Stimulated activated CD4-positive, alpha-beta T cell treated with anti-CD3 and anti-CD28 coated beads, Interleukin-1b, Interleukin-23, amount 100 ng/mL, for 24 hours (primary cell): ENCODE results near the gene SARM1.
A peak's percentile ranks its signal among the peaks of the same experiment; 100 is the strongest.

Experiments used
- DNase-seq, 4 experiments: peaks; one replicate each; pipeline ENCODE4 v3.0.0-alpha.2; 2020; ENCODE audit warnings: low read depth in 4 of 4, low spot score in 1 of 4

The SARM1 gene

DNA sequence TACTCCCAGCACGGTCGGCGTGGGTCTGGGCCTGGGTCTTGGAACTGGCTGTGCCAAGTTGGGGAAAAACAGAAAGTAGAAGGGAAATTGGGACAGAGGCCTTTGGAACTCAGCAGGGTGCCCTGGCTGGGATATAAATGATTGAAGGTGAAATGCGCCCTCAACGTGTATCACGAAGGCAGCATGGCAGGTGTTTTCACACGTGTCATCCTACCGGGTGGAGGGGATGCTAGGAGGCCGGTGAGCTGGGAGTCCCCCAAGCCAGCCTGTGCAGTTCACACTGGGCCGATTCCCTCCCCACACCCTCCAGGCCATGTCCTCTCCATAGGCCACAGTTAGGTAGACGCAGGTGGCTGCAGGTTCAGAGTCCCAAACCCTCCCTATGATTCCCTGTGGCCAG, 30.0 kb upstream of the SARM1 start:
- no peak for DNase-seq

DNA sequence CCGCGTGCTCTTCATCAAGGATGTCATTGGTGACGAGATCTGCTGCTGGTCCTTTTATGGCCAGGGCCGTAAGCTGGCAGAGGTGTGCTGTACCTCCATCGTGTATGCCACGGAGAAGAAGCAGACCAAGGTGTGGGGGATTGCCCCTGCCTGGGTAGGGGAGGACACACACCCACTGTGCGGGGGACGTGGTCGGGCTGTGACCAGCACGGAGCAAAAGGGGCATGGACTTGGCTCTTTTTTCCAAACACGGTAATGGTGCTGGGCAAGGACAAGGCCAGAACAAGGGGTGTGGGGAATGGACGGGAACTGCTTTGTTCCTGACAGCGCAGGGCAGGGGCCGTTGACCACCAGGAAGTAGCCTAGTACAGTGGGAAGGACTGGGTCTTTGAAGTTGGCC, 29.2 kb upstream of the SARM1 start:
- no peak for DNase-seq

DNA sequence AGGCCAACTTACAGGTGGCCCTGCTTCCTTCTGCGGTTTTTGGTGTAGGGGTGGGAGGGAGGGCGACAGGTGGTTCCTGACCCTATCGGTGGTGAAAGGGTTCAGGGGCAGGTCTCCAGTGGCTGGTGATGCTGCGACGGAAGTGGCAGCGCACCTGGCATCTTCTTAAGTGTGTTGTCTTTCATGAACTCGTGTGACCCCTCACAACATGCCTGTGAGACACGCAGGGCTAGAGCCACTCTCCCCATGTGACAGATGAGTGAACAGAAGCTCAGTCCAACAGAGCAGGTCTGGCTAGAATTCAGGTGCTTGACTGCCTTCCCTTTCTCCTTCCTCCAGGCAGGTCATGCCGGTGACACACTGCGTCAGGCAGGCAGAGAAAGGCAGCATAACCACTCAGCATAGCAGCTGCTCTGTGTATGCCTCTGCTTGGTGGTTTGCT, 28.0 kb upstream of the SARM1 start:
- no peak for DNase-seq

DNA sequence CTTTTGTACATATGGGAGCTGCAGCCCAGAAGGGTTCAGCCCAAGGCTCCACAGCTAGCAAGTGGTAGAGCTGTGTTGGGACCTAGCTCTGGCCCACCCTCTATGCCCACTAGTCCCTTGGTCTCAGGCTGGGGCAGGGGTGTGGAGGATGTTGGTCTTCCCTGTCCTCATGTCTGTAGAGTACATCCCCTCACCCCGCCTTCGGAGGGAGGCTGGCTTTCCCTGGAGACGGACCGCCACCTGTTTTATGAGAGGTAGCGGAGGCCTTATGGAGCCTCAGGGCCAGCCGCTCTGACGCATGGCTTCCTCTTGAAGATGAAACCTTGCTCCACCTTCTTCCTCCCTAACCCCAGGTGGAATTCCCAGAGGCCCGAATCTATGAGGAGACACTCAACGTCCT, 27.5 kb upstream of the SARM1 start:
- no peak for DNase-seq

DNA sequence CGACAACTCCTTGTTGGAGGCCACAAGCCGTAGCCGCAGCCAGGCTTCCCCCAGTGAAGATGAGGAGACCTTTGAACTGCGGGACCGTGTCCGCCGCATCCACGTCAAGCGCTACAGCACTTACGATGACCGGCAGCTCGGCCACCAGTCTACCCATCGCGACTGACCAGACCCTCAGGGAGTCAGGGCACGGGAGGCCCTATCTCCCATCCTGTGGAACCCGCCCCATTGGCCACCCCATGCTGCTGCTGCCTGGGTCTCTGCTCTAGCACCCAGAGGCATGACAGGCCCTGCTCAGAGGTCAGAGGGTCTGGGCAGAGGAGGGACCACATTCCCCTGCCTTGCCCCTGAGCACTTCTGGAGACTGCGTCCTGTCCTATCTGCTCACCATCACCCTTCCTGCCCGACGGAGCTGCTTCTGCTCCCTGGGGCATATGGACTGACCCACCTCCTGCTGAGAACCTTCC, 27.0 kb upstream of the SARM1 start:
- DNase-seq, result no peak

DNA sequence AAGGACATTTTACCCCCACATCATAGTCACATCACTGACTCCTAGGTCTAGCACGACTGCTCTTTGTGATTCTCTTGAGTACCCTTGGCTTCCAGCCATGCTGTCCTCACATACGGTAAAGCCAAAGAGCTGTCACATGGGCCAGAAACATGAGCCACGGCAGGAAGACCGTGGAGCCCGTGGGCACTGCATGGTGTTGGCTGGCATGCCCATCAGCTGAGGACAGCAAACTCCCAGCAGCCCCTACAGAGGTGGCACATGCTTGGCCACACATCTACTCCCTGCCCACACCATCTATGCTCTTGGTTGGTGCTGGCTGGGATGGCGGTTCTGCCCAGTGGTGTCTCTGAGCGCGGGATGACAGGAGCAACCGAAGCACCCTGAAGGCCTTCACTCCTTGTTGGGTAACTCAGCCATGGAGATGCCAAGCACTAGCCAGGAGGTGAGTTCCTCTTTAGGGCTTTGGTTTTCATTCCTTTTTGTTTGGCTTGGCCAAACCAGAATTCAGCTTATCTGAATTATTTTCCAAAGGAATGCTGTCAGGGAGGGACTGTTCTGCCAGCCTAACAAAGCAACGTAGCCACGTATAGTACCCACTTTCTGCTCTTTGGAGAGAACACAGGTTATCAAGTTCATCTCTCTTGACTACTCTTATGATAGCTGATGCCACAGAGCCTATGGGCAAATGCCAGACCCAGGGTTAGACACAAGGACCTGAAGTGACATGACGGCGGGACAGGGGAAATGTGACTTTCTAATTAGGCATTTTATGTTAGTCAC, 25.9 kb upstream of the SARM1 start:
- DNase-seq, result no peak

DNA sequence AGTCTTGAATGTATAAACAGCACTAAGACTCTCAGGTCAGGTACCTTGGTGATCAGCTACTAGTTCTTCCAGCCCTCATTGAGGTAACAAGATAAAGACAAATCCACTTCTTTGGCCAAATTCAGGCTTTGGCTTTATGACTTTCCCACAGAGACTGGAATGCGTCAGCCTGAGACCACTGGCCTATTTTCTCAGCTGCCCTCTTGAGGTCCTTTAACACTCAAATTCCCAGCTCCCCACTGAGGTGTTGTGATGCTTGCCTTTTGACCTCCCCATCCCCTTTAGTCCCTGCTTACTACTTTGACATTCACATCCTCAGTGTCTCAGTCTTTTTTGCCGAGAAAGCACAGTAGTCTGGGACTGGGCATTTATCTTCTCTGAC, 25.3 kb upstream of the SARM1 start:
- DNase-seq, result no peak

DNA sequence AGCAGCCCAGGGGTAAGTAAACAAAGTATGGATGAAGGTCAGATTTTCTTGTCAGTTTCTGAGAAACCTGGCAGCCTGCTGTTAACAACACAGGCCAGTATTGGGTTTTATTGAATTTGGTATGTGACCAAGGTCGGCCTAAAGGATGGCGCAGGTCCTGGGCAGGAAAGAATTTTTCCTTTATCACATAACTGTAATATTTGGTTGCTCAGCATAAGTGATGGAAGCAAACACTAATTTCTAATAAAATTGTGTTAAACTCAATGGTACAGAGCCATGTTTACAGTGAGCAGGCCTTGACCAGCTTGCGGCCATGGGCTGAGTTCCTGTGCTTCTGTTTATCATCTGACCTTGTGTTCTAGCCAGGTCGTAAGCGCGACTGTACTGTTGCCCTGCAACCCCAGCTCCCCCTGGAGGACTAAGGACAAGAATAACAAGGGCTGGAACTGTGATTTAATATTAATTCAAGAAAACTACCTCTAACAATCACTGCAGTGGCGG, 24.7 kb upstream of the SARM1 start:
- DNase-seq, result no peak

DNA sequence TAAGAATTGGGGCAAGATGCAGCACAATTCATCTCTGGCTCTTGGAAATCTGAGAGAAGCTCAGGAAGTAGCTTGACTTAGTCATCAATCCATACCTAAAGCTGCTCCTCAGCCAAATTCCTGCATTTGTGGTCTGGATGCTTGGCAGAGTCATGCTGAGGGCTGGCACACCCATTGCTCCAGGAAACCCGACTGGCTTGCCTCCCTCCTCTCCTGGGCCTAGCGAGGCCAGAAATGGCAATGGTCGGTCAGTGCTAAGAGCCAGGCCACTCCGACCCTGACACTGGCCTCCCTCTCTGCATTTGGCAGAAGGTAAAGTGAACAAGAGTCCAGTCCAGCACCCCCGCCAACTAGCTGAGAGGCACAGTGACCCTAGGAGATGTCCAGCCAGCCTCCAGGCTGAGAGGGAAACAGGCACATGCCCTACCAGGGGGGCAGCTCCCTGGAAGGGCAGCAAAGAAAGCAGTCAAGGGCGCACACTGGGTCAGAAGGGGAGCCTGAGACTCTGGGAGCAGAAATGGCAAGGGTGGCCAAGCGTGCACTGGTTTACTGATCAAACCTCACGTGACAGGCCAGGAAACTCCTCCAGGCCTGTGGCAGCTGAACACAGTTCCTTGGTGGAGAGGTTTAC, 24.1 kb upstream of the SARM1 start:
- no peak for DNase-seq

DNA sequence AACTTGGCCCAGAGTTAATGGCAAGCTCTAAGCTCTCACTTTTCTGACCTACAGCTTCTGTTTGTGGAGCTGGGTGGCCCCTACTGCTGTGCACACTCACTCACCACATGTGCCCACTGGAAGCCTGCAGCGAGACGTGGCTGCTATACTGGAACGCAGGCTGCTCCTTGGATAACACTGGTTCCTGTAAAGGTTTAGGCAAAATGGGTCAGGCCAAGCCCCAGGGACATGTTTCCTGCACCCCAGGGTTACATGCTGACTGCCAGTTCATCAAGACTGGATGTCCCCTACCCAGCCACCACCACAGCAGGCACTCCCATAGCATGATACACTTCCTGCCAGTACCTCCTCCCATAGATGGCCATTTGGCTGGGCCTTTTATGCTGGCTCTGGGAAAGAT, 22.5 kb upstream of the SARM1 start:
- DNase-seq, result no peak

DNA sequence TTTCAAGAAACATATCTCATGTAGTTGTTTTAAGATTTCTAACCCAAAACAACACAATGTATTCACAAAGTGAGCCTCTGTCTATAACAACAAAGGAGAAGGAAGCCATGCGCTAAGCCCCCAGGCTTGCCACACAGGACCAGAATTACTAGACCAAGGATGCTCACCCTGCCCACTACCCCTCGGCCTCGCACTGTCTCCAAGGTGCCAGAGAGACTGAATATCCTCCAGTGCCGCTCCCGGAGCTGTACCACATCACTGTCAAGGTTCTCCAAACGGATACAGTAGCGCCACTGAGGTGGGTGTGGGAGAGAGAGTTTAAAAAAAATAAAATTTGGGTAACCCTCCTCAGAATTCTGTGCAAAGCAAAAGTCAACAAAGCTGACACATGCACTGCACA, 21.2 kb upstream of the SARM1 start:
- DNase-seq, result no peak

DNA sequence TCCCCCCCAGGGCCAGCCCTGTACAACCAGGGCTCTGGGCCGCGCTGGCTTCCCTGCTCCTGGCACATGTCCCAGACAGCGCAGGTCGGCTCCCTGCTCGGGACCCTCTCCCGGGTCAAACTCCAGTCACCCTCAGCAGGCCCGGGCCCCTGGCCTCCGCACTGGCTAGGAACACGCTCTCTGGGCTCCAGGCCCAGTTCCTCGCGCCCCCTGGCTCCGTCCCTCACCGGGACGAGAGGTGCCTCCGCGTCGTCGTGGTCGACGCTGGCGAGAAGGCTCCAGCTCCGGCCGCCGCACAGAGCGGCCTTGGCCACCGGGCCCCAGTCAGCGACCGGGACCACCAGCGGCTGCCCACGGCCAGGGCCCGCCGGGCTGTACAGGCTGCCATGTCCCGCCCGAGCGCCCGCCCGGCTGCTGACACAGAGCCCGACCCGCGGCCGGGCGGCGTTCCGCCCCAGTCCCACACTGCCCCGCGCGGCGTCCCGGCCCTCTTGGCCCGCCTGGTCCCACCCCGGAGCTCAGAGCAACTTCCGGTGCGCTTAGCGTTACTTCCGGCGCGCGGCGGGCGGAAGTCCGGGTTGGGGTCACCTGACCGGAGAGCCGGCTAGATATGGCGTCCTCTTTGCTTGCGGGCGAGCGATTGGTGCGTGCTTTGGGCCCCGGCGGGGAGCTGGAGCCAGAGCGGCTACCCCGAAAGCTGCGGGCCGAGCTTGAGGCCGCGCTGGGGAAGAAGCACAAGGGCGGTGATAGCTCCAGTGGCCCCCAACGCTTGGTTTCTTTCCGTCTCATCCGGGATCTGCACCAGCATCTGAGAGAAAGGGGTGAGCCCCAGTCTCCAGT, 14.2 kb upstream of the SARM1 start, which contains the start of gene POLDIP2:
Gene POLDIP2 (minus strand): TSS at position 467 of the 840 bp plus-strand sequence. CDS start 79 bp downstream, at position 388.
- peak; percentile 86 to 92 (median 90) for DNase-seq

DNA sequence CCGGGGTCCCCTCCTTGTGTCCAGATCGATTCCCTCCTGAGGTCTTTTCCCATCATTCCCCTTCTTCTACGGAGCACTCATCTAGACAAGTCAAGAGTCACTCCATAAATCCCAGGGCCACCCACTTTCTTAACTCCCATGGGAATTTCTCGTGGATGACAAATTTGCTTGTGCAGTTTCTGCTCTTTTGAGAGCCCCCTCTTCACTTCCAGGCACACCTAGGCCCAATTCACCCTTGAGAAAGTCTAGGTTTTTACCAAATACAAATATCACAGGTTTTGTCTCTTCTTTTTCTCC, 13.6 kb upstream of the SARM1 start:
- no peak for DNase-seq

DNA sequence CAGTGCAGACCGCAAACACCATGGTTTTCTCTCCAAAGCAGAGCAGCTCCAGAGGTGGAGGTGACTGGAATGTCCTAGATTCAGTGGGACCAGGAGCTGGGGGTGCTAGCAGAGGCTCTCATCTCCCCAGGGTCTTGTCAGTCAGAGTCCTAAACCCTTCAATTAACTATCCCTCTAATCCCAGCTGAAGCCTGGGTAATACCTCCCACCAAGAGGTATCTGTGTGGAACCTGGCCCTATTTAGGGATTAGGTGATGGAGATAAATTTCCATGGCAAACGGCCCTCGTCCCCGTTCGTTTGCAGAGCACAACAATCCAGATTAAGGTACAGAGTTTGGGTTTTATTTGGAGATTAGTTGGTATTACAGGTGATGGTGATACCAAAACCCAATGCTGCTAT, 8.3 kb upstream of the SARM1 start:
- no peak for DNase-seq

DNA sequence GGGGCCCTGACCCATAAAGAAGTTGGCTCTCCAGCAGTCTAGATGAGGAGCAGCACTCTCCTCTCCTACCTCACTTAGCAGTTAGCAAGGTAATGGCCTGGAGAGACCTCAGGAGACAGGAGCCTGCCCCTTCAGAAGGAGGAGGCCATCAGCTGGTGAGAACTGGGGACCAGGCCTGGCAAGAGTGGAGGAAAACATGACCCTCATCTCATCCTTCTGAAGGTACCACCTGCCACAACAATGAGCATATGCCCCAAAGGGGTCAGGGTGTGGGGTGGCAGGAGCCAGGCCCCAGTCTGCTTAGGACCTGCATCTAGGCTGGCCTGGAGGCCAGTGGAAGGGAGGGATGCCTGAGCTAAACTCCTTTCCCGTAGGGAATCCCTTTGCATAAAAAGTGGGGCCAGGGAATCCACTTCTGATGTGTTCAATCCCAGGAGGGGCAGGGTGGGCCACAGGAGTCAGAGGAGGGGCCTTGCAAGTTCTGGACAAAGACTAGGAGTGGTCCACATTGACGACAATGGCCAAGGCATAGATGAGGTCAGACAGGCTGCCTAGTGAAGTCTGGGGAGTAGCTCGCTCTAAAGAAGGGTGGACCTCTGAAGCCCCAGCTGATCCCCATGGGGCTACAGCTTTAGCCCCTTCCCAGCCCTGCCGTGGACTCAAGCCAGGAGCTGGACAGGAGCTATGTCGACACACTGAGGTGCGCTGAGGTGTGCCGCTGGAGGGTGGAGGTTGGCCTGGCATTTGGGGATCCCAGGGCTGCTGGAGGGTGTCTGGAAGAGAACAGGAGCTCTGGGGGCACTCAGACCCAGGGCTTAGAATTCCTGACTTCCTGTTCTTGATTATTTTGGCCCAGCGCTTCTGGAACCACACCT, 7.5 kb upstream of the SARM1 start:
- no peak for DNase-seq

DNA sequence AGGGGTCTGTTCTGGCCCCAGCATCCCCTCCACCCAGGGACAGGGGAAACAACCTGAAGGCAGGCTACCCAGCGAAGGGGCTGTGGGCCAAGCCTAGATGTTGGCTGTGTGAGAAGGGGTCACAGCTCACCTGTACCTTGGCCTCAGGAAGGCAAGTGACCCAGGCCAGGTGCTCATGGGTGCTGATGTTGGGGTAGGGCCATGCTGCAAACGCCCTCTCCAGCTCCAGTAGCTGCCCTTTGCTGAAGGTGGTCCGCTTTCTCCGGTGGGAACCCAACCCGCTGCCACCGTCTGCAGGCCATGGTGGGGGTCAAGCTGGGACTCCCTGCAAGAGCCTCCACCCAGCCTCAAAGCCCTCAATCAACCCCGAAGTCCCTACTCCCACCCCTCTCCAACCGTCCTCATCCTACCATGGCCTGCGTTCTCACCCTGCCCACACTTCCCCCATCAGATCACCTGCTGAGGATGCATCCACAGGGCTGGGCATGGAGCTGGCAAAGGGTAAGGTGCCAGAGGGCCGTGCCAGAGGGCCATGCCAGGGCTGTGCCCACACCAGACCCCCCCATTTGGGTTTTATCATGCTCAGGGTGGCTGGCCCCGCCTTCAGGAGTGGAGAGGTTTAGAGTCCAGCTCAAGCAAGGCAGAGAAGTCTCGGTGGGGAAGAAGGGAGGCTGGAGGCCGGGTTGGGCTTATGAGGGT, 6.7 kb upstream of the SARM1 start, which contains the start of gene SEBOX:
Gene SEBOX (minus strand): TSS at position 535 of the 699 bp plus-strand sequence. CDS start 48 bp downstream, at position 487.
- no peak for DNase-seq

DNA sequence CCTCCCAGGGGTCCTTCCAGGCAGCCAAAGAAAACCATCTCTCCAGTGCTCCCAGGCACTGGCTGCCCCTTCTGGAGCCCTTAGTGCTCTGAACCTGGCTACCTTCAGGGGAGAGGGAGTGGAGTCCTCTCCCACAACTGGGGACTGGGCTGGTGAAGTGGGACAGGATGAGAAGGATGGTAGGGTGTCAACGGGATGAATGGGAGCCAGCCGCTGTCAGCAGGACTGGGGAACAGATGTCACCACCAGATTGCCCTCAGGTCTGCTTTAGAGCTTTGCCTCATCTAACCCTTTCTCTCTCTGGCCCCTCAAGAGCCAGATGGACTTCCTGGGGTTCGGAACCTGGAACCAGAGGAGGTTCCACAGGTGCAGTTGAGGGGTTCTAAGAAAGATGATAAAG, 6.0 kb upstream of the SARM1 start:
- DNase-seq, result no peak

DNA sequence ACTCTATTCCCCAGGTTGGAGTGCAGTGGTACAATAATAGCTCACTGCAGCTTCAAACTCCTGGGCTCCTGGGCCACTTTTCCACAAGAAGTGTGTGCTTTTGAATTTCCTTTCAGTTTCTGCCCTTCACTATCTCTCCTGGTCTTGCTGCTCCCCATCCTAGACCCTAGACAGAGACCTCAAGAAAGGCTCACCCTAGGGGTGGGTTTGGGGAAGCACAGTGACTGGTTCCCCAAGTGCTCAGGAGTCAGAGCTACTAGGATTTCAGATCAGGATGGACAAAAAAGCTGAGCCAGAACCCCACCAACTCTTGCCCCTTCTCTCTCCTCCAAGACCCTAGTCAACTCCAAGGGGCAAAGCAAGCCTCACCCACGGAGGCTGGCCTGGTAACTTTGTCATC, 4.9 kb upstream of the SARM1 start:
- DNase-seq, result no peak

DNA sequence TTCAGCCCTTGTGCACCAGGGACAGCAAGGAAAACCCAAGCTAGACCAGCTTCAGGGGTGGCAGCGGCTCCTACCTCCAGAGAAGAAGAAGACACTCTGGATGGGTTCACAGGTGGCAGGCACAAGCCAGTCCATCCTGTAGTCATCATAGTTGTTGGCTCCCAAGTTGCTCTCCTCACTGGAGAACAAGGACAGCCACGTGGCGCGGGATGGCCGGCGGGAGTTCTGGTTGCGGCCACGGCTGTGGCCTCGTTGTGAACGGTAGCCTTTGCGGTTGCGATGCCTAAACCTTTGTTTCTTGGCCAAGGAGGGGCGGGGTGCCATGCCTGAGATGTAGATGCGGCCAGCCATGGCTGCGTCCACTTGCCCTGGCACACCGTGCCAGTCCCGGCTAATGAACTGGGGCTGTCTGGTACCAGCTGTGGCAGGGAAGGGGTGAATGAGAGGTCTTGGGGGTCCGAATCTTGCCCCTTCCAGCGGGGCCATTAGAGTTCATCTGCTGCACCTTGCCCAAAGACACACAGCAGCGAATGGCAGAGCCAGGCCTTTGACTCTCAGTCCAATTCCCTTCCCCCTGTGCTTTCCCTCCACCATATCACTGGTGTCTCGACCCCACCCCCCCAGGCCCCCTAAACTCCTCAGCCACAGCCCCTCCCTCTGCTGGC, 3.7 kb upstream of the SARM1 start:
- DNase-seq, result no peak
